ENCODE measurements around the gene METTL17. TPM values are rescaled to one million over a fixed set of nuclear protein-coding genes. Genes with fewer than 3 reads are reported as not detected.

The METTL17 gene
- total and polyA plus RNA-seq, 2 donors (not counting 3 experiments of a cell fraction or from before 2014, with no cell fraction given), result 60.6 to 90.6 TPM

- Histone ChIP-seq H3K4me1 (ENCODE audit: control insufficient read depth, extremely low read depth, insufficient read depth, low read length) (no peaks in the 10 kb centered on the region), H3K4me3 (replicated peaks in 1 of 3; ENCODE audit: insufficient read depth in 1 of 3, low read depth in 1 of 3, low read length in 3 of 3) (no peak overlapping the region), H3K79me2 (ENCODE audit: control insufficient read depth, insufficient read depth, low read length) (no peaks in the 10 kb centered on the region), H3K9me3 (replicated peaks; ENCODE audit: control insufficient read depth, insufficient read depth, low read length) (no peaks in the 10 kb centered on the region), H3K27me3 (ENCODE audit: control insufficient read depth in 2 of 2, insufficient read depth in 2 of 2, low read length in 2 of 2) (peaks cover 45 to 59% of the 10 kb centered on the region in 2 experiments), H3K9me1 (replicated peaks; ENCODE audit: control insufficient read depth, extremely low read depth, insufficient read depth, low read length) (no peaks in the 10 kb centered on the region), H3K9ac (replicated peaks; ENCODE audit: extremely low read depth, insufficient read depth, low read length) (no peak overlapping the region), H3K36me3 (ENCODE audit: control insufficient read depth in 2 of 2, extremely low read depth in 1 of 2, insufficient read depth in 2 of 2, low read length in 2 of 2) (no peaks in the 10 kb centered on the region), H4K20me1 (replicated peaks; ENCODE audit: control insufficient read depth, extremely low read depth, insufficient read depth, low read length) (no peaks in the 10 kb centered on the region), H3K4me2 (ENCODE audit: insufficient read depth, low read length) (no peak overlapping the region), H3K27ac (ENCODE audit: insufficient read depth, low read depth, low read length) (no peak overlapping the region), H2AFZ (ENCODE audit: low read depth, low read length) (no peak overlapping the region)
- intact Hi-C loops (cut with micrococcal nuclease), result no loop called here
- DNase-seq (ENCODE audit: low read depth, low spot score), result no peak
- ChIA-PET CTCF (interaction anchor here (2.5 kb wide), 1 partner anchor 9 kb away, joined by 28 read pairs; no protein-coding TSS in a partner anchor), POLR2A (no interaction called here)
- TF ChIP-seq MYC (IDR thresholded peaks at IDR 0.05; ENCODE audit: low read depth, low read length) (no peak), POLR2AphosphoS5 (IDR thresholded peaks at IDR 0.05; ENCODE audit: insufficient read depth, low read depth, low read length) (no peak), CTCF (IDR thresholded peaks at IDR 0.05; ENCODE audit: extremely low read depth in 1 of 2, insufficient read depth in 1 of 2, low read depth in 1 of 2, low read length in 2 of 2) (no peak), MAX (IDR thresholded peaks at IDR 0.05; ENCODE audit: insufficient read depth, insufficient read length) (no peak), EZH2 (IDR thresholded peaks at IDR 0.05; ENCODE audit: borderline replicate concordance, low read depth, low read length, severe bottlenecking) (no peak), POLR2A (IDR thresholded peaks at IDR 0.05; ENCODE audit: low read depth, low read length) (no peak), GATA2 (IDR thresholded peaks at IDR 0.05; ENCODE audit: insufficient read depth, insufficient read length, low read depth, low read length) (no peak), FOS (IDR thresholded peaks at IDR 0.05; ENCODE audit: borderline replicate concordance, insufficient read depth, low read length) (no peak)
- dilution Hi-C loops (cut with MboI; ENCODE audit: extremely low pct_ligation_motif_present, low sequenced_read_pairs), result no loop called here
- no TSS peak for BruUV-seq (replicated peaks)
- FAIRE-seq, result no peak
Observed at GRCh38 chr14:21023817-21024584, 34.2 kb downstream of the METTL17 start.

Data from endothelial cell of umbilical vein (primary cell).